Measurements from ENCODE around the gene EFCC1. TPM values are rescaled to one million over a fixed set of nuclear protein-coding genes. Genes with fewer than 3 reads are reported as not detected.
A peak's percentile ranks its signal among the peaks of the same experiment; 100 is the strongest.

Gene EFCC1
- total RNA-seq, 2 experiments from 2014 or later = 0.22 to 0.25 TPM

GRCh38 chr3:128999102-128999501 lies 2.0 kb upstream of the EFCC1 start:
- H3K27me3 ChIP-seq (ENCODE audit: control insufficient read depth in 1 of 2, insufficient read depth in 2 of 2, low read length in 2 of 2) = peaks cover 24 to 35% of the 10 kb centered on the region in 2 experiments
- POLR2A ChIA-PET = interaction anchor here (1.1 to 5.7 kb wide), 6 partner anchors 13 to 76 kb away, joined by 3 to 49 read pairs (median 4); no protein-coding TSS in a partner anchor
- CTCF ChIA-PET = interaction anchor here (0.8 to 1.6 kb wide), 3 partner anchors 17 to 29 kb away, joined by 3 to 7 read pairs (median 4); no protein-coding TSS in a partner anchor

GRCh38 chr3:129000742-129001100 lies 383 bp upstream of the EFCC1 start:
- no peak for TF ChIP-seq CTCF (IDR thresholded peaks at IDR 0.05)
- Mint-ChIP-seq H3K9me3 (no peaks in the 10 kb centered on the region), H3K27me3 (peaks cover 26% of the 10 kb centered on the region), H3K36me3 (ENCODE audit: low read depth) (no peaks in the 10 kb centered on the region), H3K27ac (no peak overlapping the region), H3K4me3 (peak overlapping the region; percentile 78), H3K4me1 (ENCODE audit: low read depth) (peaks cover 62% of the 10 kb centered on the region)
- CTCF ChIA-PET = interaction anchor here (1.2 kb wide), 1 partner anchor 26 kb away, joined by 3 read pairs; no protein-coding TSS in a partner anchor
- ATAC-seq (ENCODE audit: poor library complexity) (no peak), DNase-seq (no peak)
- no peaks in the 10 kb centered on the region for H3K36me3 ChIP-seq (ENCODE audit: insufficient read depth, low read length)
- H3K27me3 ChIP-seq (ENCODE audit: control insufficient read depth in 1 of 2, insufficient read depth in 2 of 2, low read length in 2 of 2) = peaks cover 24 to 35% of the 10 kb centered on the region in 2 experiments
- H3K4me1 ChIP-seq (ENCODE audit: insufficient read depth, low read length) = peaks cover 47% of the 10 kb centered on the region
- intact Hi-C loops (cut with DNase I, micrococcal nuclease) = no loop called here
- POLR2A ChIA-PET = interaction anchor here (5.7 kb wide), 1 partner anchor 16 kb away, joined by 49 read pairs; no protein-coding TSS in a partner anchor
- peaks cover 0 to 6% of the 10 kb centered on the region in 2 experiments for H3K9me3 ChIP-seq (ENCODE audit: control insufficient read depth in 1 of 2, insufficient read depth in 1 of 2, low read length in 2 of 2)
- H3K27ac ChIP-seq (ENCODE audit: low read depth in 1 of 2, low read length in 2 of 2) = no peak overlapping the region
- H3K4me3 ChIP-seq (ENCODE audit: low read length) = peak overlapping the region; percentile 22

More at GRCh38 chr3:128999102-128999501, 2.0 kb upstream of the EFCC1 start:
- ATAC-seq (ENCODE audit: poor library complexity) (no peak), DNase-seq (no peak)
- peaks cover 0 to 6% of the 10 kb centered on the region in 2 experiments for H3K9me3 ChIP-seq (ENCODE audit: control insufficient read depth in 1 of 2, insufficient read depth in 1 of 2, low read length in 2 of 2)
- no peak overlapping the region for H3K27ac Mint-ChIP-seq
- TF ChIP-seq CTCF (IDR thresholded peaks at IDR 0.05) = no peak
- H3K36me3 ChIP-seq (ENCODE audit: insufficient read depth, low read length) = no peaks in the 10 kb centered on the region
- no peak overlapping the region for H3K27ac ChIP-seq (ENCODE audit: low read depth in 1 of 2, low read length in 2 of 2)
- H3K4me3 Mint-ChIP-seq = peak overlapping the region; percentile 3
- no peak overlapping the region for H3K4me3 ChIP-seq (ENCODE audit: low read length)
- peaks cover 50% of the 10 kb centered on the region for H3K4me1 ChIP-seq (ENCODE audit: insufficient read depth, low read length)
- H3K36me3 Mint-ChIP-seq (ENCODE audit: low read depth) = no peaks in the 10 kb centered on the region
- peaks cover 26% of the 10 kb centered on the region for H3K27me3 Mint-ChIP-seq
- H3K9me3 Mint-ChIP-seq = no peaks in the 10 kb centered on the region
- peaks cover 69% of the 10 kb centered on the region for H3K4me1 Mint-ChIP-seq (ENCODE audit: low read depth)
- intact Hi-C loops (cut with DNase I, micrococcal nuclease) = no loop called here

- intact Hi-C loops (cut with DNase I, micrococcal nuclease) = loop anchor here in 1 of 2 experiments (2.0 kb wide), 1 partner anchor 15 kb away; no protein-coding TSS in a partner anchor
- CTCF ChIA-PET = interaction anchor here (1.0 to 1.2 kb wide), 3 partner anchors 14 to 51 kb away, joined by 3 to 4 read pairs (median 3); no protein-coding TSS in a partner anchor
- TF ChIP-seq CTCF (IDR thresholded peaks at IDR 0.05) = no peak
- no peaks in the 10 kb centered on the region for H3K36me3 Mint-ChIP-seq (ENCODE audit: low read depth)
- H3K27me3 Mint-ChIP-seq = peaks cover 26% of the 10 kb centered on the region
- peaks cover 51% of the 10 kb centered on the region for H3K4me1 ChIP-seq (ENCODE audit: insufficient read depth, low read length)
- DNase-seq (peak in 4 of 14 experiments; percentile 19 to 58 (median 51)), ATAC-seq (ENCODE audit: poor library complexity) (peak; percentile 41)
- no peak overlapping the region for H3K27ac Mint-ChIP-seq
- H3K4me3 Mint-ChIP-seq = peak overlapping the region; percentile 64
- POLR2A ChIA-PET = interaction anchor here (0.8 to 5.7 kb wide), 3 partner anchors 14 to 118 kb away, joined by 3 to 49 read pairs (median 3); no protein-coding TSS in a partner anchor
- H3K4me1 Mint-ChIP-seq (ENCODE audit: low read depth) = peaks cover 59% of the 10 kb centered on the region
- H3K27me3 ChIP-seq (ENCODE audit: control insufficient read depth in 1 of 2, insufficient read depth in 2 of 2, low read length in 2 of 2) = peaks cover 24 to 35% of the 10 kb centered on the region in 2 experiments
- peak overlapping the region; percentile 22 for H3K4me3 ChIP-seq (ENCODE audit: low read length)
- H3K36me3 ChIP-seq (ENCODE audit: insufficient read depth, low read length) = no peaks in the 10 kb centered on the region
- H3K27ac ChIP-seq (ENCODE audit: low read depth in 1 of 2, low read length in 2 of 2) = no peak overlapping the region
- H3K9me3 Mint-ChIP-seq = no peaks in the 10 kb centered on the region
- peaks cover 0 to 6% of the 10 kb centered on the region in 2 experiments for H3K9me3 ChIP-seq (ENCODE audit: control insufficient read depth in 1 of 2, insufficient read depth in 1 of 2, low read length in 2 of 2)
Measured at GRCh38 chr3:129001806-129002572, 885 bp downstream of the EFCC1 start.
